Parathyroid adenoma (tissue), 2 donors: ENCODE data around the gene CLDN7.

ENCODE experiments used
- H2AFZ ChIP-seq: fragments of 300-600 bp; sonication (generic); one replicate; pipeline ENCODE4 v1.7.0; 2017; ENCODE audit warnings: antibody characterized with exemption, mild to moderate bottlenecking
- H3K27ac ChIP-seq: fragments of 300-600 bp; sonication (generic); one replicate; pipeline ENCODE4 v1.7.0; 2017
- H3K27me3 ChIP-seq: fragments of 300-600 bp; sonication (generic); one replicate; pipeline ENCODE4 v1.7.0; 2017; ENCODE audit warnings: low read length; ENCODE audit not compliant: control insufficient read depth, insufficient read depth
- H3K36me3 ChIP-seq: fragments of 300-600 bp; sonication (generic); one replicate; pipeline ENCODE4 v1.7.0; 2017; ENCODE audit warnings: low read length; ENCODE audit not compliant: control insufficient read depth, insufficient read depth
- H3K4me1 ChIP-seq: fragments of 300-600 bp; sonication (generic); one replicate; pipeline ENCODE4 v1.7.0; 2017; ENCODE audit warnings: control low read depth
- H3K4me2 ChIP-seq: fragments of 300-600 bp; sonication (generic); one replicate; pipeline ENCODE4 v1.7.0; 2017; ENCODE audit warnings: low read length
- H3K4me3 ChIP-seq: fragments of 300-600 bp; sonication (generic); one replicate; pipeline ENCODE4 v1.7.0; 2017; ENCODE audit warnings: low read depth, low read length
- H3K79me2 ChIP-seq: fragments of 300-600 bp; sonication (generic); one replicate; pipeline ENCODE4 v1.7.0; 2017; ENCODE audit warnings: control low read depth
- H3K9ac ChIP-seq: fragments of 300-600 bp; sonication (generic); one replicate; pipeline ENCODE4 v1.7.0; 2017; ENCODE audit warnings: mild to moderate bottlenecking
- H3K9me3 ChIP-seq: fragments of 300-600 bp; sonication (generic); one replicate; pipeline ENCODE4 v1.7.0; 2017; ENCODE audit warnings: low read length; ENCODE audit not compliant: control insufficient read depth
- CTCF ChIP-seq: fragments of 300-600 bp; sonication (generic); IDR thresholded peaks from one replicate; pipeline ENCODE4 v1.7.0; 2017; ENCODE audit warnings: antibody characterized with exemption, mild to moderate bottlenecking
- donor health status: primary hyperparathyroidism.

The CLDN7 gene

DNA sequence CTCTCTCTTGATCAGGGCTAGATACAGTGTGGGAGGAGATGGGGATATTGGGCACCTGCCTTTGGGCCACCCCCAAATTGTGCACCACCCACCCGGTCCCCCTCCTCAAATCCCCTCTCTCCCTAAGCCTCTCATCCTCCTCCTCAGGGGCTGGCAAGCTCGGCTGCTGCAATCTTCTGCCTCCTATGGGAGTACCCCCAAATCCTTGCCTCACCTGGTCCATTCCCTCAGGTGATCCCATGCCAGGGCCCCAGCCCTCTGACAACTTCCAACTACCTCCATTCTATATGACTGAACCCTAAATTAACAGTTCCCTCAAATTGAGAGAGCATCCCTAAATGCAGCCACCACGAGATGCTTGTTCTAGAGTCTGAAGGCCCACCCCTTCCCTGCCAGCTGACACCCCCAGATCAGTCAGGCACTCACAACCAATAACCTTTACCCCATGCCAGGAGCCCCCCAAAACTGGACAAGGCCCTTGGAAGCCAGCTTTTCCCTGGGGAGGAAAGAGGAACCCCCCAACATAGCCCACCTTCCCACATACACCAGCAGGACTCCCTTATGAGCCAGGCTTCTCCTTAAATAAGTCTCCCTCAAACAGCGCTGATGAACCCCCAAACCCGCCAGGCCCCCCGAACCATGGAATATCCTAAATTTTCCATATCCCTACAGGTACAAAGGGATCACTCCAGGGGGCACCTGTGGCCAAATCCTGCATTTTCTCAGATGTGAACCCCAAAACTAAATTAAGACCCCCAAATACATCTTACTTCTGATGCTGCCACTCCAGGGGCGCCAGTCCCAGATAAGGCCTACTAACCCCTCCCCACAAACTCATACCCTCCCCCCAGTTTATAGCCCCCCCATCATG is 45.8 kb downstream of the CLDN7 start:
- H3K9ac ChIP-seq, result peak overlapping the region; percentile 82
- peak overlapping the region; percentile 54 for H3K4me3 ChIP-seq
- H3K79me2 ChIP-seq, result peaks cover 14% of the 10 kb centered on the region
- H3K9me3 ChIP-seq, result no peaks in the 10 kb centered on the region
- TF ChIP-seq CTCF, result no peak
- no peak overlapping the region for H2AFZ ChIP-seq
- H3K27me3 ChIP-seq, result no peaks in the 10 kb centered on the region
- H3K4me2 ChIP-seq, result peak overlapping the region; percentile 89
- H3K36me3 ChIP-seq, result no peaks in the 10 kb centered on the region
- peaks cover 40% of the 10 kb centered on the region for H3K4me1 ChIP-seq
- peak overlapping the region; percentile 74 for H3K27ac ChIP-seq

DNA sequence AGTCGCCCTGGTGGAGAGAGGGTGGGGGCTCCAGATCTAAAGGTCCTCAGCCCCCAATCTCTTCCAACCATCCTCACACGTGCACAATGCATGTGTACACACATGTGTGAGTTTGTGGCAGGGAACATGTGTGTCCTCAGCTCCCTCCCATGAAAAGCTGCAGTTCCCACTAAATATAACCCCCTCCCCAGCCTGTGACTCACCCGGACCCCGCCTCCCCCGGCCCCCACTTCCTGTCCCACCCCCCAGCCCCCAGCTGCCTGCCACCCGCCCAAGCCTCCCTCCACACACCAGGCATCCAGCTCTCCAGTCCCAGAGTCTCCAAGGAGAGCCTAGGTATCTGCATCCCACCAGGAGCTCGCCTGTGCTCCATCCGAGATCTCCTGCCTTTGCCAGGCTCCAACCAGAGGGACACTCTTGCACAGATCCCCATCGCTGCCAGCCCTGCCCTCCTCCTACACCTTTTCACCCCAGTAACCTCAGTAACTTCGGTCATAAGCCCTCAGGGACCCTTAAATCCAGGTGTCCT is 46.6 kb downstream of the CLDN7 start:
- no peak for TF ChIP-seq CTCF
- Histone ChIP-seq H3K27ac (peak overlapping the region; percentile 74), H3K9ac (no peak overlapping the region), H3K4me3 (peak overlapping the region; percentile 54), H3K4me2 (peak overlapping the region; percentile 89), H3K27me3 (no peaks in the 10 kb centered on the region), H3K36me3 (no peaks in the 10 kb centered on the region), H2AFZ (no peak overlapping the region), H3K79me2 (peaks cover 11% of the 10 kb centered on the region), H3K9me3 (no peaks in the 10 kb centered on the region), H3K4me1 (peaks cover 33% of the 10 kb centered on the region)

DNA sequence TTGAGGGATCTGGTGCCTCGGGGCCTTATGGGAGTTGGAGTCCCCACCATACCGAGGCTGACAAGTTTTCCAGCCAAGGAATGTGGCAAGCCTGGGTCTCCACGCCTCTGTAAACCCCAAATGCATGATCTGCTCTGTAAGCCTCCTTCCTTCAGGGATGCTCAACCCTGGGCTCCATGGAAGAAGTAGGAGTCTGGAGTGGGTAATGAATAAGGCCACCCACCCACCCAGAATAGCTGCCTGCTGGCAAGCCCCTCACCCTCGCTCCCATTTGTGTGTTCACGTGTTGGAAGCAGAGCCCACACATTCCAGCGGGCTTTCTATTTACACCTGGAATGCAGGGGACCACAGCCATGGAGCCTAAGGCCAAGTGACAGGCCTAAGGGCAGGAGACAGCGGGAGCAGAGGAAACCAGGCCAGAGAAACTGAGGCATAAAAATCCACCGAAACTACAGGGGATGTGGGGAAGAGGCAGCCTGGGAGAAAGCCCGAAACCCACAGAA is 47.1 kb downstream of the CLDN7 start:
- Histone ChIP-seq H3K9ac (no peak overlapping the region), H3K27ac (peak overlapping the region; percentile 71), H3K79me2 (peaks cover 11% of the 10 kb centered on the region), H3K36me3 (no peaks in the 10 kb centered on the region), H3K4me3 (peak overlapping the region; percentile 50), H3K4me2 (peak overlapping the region; percentile 71), H3K9me3 (no peaks in the 10 kb centered on the region), H2AFZ (no peak overlapping the region), H3K4me1 (peaks cover 33% of the 10 kb centered on the region), H3K27me3 (no peaks in the 10 kb centered on the region)
- no peak for TF ChIP-seq CTCF

GRCh38 chr17:7214300-7215135 is 47.8 kb downstream of the CLDN7 start:
- H2AFZ ChIP-seq, result peak overlapping the region; percentile 63
- peak overlapping the region; percentile 71 for H3K27ac ChIP-seq
- H3K36me3 ChIP-seq, result no peaks in the 10 kb centered on the region
- H3K27me3 ChIP-seq, result no peaks in the 10 kb centered on the region
- TF ChIP-seq CTCF, result peak; percentile 64
- H3K4me3 ChIP-seq, result peak overlapping the region; percentile 50
- H3K4me1 ChIP-seq, result peaks cover 33% of the 10 kb centered on the region
- H3K9me3 ChIP-seq, result no peaks in the 10 kb centered on the region
- H3K79me2 ChIP-seq, result peaks cover 11% of the 10 kb centered on the region
- peak overlapping the region; percentile 71 for H3K4me2 ChIP-seq
- H3K9ac ChIP-seq, result no peak overlapping the region
